NCI-H2227 (cell line): ENCODE results near the gene RAI1.

Experiments
- DNase-seq: peaks from one replicate; lab custom pipeline; 2025; ENCODE audit not compliant: unreplicated experiment; lab: John Stamatoyannopoulos, UW

Gene RAI1

DNA sequence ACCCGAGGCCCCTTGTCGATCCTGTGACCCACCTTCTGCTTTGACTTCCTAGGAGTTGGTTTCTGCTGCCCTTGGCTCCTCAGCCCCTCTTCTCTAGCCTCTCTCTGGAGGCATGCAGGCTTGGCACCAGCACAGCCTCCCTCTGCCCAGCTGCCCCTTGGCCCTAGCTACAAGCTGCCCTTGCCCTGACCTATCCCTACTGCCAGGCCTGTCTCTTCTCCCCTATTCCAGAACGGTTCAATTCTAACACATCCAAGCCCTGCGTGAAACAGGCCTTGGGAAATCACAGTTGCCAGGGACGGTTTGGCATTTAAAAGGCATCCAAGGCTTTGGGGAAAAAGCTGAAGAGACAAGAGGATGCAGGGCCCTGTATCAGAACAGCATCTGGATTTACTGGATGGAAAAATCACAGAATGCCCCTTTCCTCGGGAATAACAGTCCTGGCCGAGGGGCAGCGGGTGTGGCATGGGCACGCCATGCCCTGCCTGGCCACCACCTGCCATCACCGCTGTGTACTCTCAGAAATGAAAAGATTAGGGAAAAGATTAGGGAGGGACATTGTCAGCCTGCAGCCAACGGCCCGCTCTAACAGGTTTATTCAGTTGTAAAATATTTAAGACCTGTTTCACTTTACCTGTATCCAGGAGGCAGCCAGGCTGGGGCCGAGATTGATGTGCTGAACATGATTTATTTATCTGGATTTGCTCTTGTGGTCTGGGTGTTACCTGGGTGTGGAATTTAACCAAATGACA, 15.8 kb downstream of the RAI1 start:
- no peak for DNase-seq

DNA sequence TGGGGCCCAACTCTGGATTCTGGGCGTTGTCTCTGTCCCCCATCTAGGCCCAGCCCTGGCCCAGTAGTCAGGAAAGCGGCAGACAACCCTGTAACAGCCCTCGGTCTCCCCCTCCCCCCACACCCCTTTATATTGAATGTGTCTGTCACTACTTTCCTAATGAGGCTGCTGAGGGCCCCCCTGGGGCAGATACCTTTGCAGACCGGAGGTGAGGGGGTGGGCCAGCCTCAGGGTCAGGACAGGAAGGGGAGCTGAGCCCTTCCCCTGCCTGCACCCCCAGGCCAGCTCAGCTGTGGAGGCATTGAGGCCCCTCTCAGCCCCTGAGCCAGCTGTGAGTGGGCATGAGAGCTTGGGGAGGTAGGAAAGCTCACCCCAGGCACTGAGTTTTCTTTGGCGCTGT, 17.1 kb downstream of the RAI1 start:
- no peak for DNase-seq

DNA sequence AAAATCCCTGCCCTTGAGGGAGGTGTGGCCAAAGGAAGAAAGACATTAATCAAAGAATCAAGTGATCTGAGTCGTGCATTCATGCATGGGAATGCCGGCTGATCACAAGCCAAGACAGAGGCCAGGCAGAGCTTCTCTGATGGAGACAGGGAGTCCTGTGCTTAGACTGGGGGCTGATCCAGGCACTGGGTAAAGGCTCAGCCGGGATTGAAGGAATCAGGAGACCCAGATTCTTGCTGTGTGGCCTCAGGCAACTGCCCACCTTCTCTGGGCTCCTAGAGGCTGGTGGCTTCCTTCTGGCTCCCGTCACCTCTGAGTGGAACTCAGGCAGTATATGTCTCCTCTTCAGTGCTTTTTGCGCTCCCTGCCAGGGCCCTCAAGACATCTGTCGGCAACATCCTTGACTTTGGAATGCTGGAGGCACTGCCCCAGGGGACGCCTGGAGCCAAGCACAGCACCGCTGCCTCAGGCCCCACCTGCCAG, 17.7 kb downstream of the RAI1 start:
- DNase-seq: no peak

- DNase-seq: no peak
Measured at GRCh38 chr17:17699491-17699890, 18.2 kb downstream of the RAI1 start.

GRCh38 chr17:17700251-17700969, 19.2 kb downstream of the RAI1 start:
- DNase-seq: no peak

- no peak for DNase-seq
Measured at GRCh38 chr17:17701112-17701511, 19.9 kb downstream of the RAI1 start.

GRCh38 chr17:17701658-17702057, 20.4 kb downstream of the RAI1 start:
- no peak for DNase-seq

- DNase-seq: no peak
Measured at GRCh38 chr17:17702449-17703139, 21.3 kb downstream of the RAI1 start.

DNA sequence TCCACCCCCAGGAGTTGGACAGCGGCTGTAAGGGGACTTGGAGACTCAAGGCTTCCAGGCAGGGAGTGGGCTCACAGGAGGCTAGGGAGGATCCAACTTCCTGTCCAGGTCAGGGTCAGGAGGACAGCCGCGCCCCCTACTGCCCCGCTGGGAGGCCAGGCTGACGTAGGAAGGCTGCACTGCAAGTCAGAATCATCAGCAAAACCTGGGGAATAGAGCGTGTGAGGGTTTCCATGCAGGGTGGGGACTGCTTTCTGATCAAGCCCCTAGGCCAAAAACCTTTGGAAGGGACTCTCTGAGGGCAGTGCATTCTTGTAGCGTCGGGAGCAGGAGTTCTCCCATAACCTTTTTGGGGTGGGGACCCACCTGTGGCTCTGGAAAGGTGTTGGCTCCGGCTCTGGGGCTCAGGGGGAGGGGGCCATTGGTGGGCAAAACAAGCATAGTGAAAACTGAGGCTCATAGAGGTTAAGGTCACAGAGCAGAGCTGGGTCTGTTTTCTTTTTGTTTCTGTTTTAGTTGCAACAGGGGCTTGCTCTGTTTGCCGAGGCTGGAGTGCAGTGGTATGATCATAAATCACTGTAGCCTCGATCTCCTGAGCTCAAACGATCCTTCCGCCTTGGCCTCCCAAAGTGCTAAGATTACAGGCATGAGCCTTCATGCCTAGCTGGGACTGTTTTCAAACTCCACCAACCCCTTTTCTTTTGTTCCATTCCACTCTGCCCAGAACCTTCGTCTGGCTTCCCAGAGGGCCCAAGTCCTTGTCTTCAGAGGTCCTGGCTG, 22.1 kb downstream of the RAI1 start:
- no peak for DNase-seq

GRCh38 chr17:17704931-17705330, 23.7 kb downstream of the RAI1 start:
- DNase-seq: no peak

DNA sequence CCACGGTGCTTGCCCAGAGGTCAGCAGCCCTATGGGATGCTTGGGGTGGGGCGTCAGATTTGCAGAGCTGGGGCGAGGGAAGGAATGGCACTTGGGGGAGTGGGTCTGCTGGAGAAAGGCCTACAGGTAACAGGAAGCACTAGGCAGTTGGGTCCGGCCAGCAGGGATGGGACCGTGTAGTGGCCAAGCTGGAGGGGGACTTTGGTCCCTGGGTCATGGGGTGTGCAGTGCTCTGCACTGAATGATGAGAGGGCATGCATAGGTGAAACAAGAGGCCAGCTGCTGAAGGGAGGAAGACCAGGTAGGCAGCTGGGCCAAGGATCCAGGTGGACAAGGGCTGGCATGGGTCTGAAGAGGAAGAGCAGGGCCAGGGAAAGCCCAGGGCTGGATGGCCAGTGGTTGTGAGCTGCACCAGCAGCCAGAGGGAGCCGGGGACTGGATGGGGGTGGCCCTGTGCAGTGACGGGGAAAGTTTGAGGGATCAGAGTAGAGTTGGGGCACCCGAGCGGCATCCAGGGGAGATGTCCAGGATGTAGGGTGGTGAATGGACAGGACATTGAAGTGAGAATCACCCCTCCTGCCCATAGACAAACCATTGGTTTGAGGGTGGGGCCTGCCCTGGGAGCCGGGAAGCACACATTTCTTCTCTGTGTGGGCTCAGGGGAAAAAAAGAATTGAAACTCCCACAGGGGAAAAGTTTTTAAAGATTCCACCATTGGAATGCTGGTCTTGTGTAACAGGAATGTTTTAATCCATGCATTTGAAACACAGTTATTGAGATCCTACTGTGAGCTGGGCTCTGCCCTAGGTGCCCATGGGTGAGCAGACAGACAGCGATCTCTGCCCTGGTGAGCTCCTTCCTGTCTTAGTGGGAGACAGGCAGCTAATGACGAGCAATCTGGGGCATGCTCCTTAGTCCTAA, 25.1 kb downstream of the RAI1 start:
- no peak for DNase-seq

DNA sequence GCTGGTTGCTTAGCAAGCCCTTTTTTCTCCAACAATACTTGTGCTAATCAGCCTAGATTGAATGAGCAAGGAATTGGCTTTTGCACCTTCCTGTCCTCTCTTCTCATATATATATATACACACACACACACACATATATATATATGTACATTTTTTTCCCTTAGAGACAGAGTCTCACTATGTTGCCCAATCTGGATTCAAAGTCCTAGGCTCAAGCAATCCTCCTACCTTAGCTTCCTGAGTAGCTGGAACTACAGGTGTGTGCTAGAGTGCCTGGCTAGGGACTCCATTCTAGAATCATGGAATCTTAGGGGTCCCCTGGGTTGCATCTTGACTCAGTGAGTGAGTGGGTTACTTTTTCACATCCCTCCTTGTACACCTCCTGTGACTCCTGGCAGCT, 27.0 kb downstream of the RAI1 start:
- no peak for DNase-seq

- DNase-seq: no peak
Measured at GRCh38 chr17:17708816-17709215, 27.6 kb downstream of the RAI1 start.

- no peak for DNase-seq
Measured at GRCh38 chr17:17709815-17710321, 28.6 kb downstream of the RAI1 start.

DNA sequence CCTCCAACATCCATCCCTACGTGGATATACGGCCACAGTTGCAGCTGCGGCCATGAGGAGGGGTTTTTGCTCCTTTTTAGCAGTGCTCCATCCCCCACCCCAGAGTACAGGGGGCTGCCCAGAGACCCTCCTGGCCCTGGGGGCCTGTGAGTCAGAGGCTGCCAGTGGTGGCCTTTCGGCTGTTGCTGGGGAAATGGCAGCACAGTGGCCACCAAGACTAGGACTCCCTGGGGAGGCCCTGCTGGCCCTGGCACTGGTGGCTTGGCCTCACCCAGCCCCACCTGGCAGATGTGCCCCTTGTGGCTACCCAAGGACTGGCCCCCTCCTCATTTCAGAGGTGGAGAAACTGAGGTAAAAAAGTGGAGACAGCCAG, 29.1 kb downstream of the RAI1 start:
- DNase-seq: no peak

GRCh38 chr17:17710728-17711541, 29.7 kb downstream of the RAI1 start:
- DNase-seq: no peak

- no peak for DNase-seq
Measured at GRCh38 chr17:17711641-17712162, 30.4 kb downstream of the RAI1 start.

DNA sequence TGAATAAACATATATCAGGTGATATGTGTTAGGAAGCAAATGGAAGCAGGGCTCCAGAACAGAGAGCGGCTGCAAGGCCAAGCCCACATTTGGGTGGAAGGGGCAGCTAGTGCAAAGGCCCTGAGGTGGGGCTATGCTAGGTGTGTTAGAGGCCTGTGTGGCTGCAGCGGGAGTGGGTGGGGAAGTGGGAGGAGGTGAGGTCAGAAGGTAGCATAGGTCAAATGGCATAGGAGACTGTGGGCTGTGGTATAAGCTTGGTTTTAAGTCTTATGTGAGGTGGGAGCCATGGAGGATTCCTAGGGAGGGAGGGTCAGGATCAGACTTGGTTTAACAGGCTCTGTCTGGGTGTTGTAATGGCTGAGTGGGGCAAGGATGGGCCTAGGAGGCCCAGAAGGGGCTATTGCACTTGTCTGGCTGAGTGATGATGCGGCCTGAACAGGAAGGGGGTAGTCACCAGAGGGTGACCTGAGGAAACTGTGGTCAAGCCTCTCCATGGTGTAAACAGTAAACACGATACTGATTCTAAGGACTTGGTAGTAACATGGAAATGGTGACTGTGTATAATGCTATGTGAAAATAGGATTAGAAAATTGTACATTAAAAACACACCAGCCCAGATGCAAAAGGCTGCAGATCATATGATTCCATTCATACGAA, 31.1 kb downstream of the RAI1 start:
- no peak for DNase-seq
